Activated CD8-positive, alpha-beta memory T cell treated with anti-CD3 and anti-CD28 coated beads, Interleukin-2, amount 50 U/mL, for 24 hours (primary cell): ENCODE measurements around the gene ALDH1A1.

ENCODE experiments used
- DNase-seq: peaks from one replicate; pipeline ENCODE4 v3.0.0-alpha.2; 2020; ENCODE audit errors: extremely low read depth

The ALDH1A1 gene

DNA sequence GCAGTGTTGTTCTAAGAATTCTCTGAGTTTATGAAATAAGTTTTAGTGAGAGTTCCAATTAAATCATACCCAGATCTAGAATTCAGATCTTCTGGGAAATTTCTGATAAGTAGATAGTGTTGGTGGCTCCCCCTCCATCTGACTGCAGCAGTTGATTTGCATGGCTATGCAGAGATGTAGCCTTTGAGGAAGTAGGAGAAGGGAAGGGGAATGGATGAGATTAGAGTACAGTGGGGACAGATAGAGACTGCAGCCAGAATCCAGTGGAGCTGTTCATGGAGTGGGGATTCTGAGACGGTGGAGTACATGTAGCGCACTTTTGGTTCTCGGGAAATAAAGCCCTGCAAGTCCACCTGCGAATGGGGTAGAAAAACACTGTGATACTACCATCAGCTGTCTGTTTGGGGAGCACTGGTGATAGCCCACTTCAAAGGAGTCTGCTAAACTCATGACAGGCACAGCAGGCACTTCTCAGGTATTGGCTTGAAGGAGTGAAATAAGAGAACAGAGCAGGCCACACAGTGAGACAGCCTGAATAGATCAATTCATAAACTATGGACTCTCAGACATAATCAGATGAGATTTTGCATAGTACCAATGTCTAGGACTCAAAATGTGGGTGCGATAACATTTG lies 96.8 kb downstream of the ALDH1A1 start:
- no peak for DNase-seq

- no peak for DNase-seq
Observed at GRCh38 chr9:72855321-72855720, 97.5 kb downstream of the ALDH1A1 start.
